DMS53 treated with DMSO at 0.1 percent for 48 hours (cell line): ENCODE data around the gene NCAM2.
A peak's percentile ranks its signal among the peaks of the same experiment; 100 is the strongest.
"Not testable (repeated sequence)": the region's sequence is repeated elsewhere in the genome, so short reads cannot be mapped to it uniquely, and the experiment has no call there.

Source experiments
- DNase-seq: peaks from one replicate; lab custom pipeline; 2025; ENCODE audit not compliant: unreplicated experiment; lab: John Stamatoyannopoulos, UW

Gene NCAM2

GRCh38 chr21:21102896-21103295, 104.7 kb downstream of the NCAM2 start:
- DNase-seq, result no peak

GRCh38 chr21:21103692-21104091, 105.5 kb downstream of the NCAM2 start:
- DNase-seq, result no peak

GRCh38 chr21:21109736-21110135, 111.5 kb downstream of the NCAM2 start:
- DNase-seq, result no peak

GRCh38 chr21:21111309-21111920, 113.2 kb downstream of the NCAM2 start:
- no peak for DNase-seq

- no peak for DNase-seq
Measured at GRCh38 chr21:21114461-21114860, 116.3 kb downstream of the NCAM2 start.

GRCh38 chr21:21119091-21119490, 120.9 kb downstream of the NCAM2 start:
- DNase-seq, result no peak

GRCh38 chr21:21122680-21123079, 124.5 kb downstream of the NCAM2 start:
- no peak for DNase-seq

GRCh38 chr21:21132390-21132789, 134.2 kb downstream of the NCAM2 start:
- DNase-seq, result no peak

- no peak for DNase-seq
Measured at GRCh38 chr21:21137986-21138385, 139.8 kb downstream of the NCAM2 start.

- no peak for DNase-seq
Measured at GRCh38 chr21:21146587-21147373, 148.6 kb downstream of the NCAM2 start.

GRCh38 chr21:21147374-21147745, 149.2 kb downstream of the NCAM2 start:
- no peak for DNase-seq

- DNase-seq, result no peak
Measured at GRCh38 chr21:21148009-21148408, 149.8 kb downstream of the NCAM2 start.

GRCh38 chr21:21148514-21148913, 150.3 kb downstream of the NCAM2 start:
- DNase-seq, result no peak

GRCh38 chr21:21149445-21149844, 151.2 kb downstream of the NCAM2 start:
- DNase-seq, result not testable (repeated sequence)

- DNase-seq, result no peak
Measured at GRCh38 chr21:21151231-21151630, 153.0 kb downstream of the NCAM2 start.

GRCh38 chr21:21156397-21156796, 158.2 kb downstream of the NCAM2 start:
- no peak for DNase-seq

GRCh38 chr21:21156957-21157356, 158.7 kb downstream of the NCAM2 start:
- DNase-seq, result no peak

GRCh38 chr21:21158376-21158918, 160.2 kb downstream of the NCAM2 start:
- DNase-seq, result no peak

GRCh38 chr21:21159253-21159899, 161.2 kb downstream of the NCAM2 start:
- no peak for DNase-seq

- DNase-seq, result no peak
Measured at GRCh38 chr21:21162786-21163185, 164.6 kb downstream of the NCAM2 start.

- DNase-seq, result peak; percentile 8
Measured at GRCh38 chr21:21163904-21164303, 165.7 kb downstream of the NCAM2 start.

GRCh38 chr21:21165063-21165645, 166.9 kb downstream of the NCAM2 start:
- DNase-seq, result no peak
